ENCODE results near the gene TCF12. TPM values are rescaled to one million over a fixed set of nuclear protein-coding genes. Genes with fewer than 3 reads are reported as not detected.

TCF12 gene
- total RNA-seq, 1 donor from 2014 or later = 164 TPM

DNA sequence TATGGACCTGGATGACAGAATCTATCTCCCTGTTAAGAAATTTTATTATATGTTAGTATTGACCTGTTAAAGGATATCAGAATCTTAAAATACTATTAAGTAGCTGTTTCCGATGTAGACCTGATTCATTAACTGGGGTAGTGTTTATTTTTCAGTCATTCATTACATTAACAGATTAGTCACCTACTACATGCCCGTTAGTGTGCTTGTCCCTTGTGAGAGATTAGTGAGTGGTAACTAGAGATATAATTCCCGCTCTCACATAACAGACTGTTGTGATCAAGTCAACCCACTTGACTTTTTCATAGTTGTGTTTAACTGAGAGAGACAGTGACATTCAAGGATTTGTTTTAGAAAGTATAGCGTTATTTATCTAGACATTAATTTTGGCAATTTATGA lies 166.8 kb downstream of the TCF12 start:
- H3K36me3 Mint-ChIP-seq (ENCODE audit: unreplicated experiment) = no peaks in the 10 kb centered on the region
- TF ChIP-seq, protein P1, sequence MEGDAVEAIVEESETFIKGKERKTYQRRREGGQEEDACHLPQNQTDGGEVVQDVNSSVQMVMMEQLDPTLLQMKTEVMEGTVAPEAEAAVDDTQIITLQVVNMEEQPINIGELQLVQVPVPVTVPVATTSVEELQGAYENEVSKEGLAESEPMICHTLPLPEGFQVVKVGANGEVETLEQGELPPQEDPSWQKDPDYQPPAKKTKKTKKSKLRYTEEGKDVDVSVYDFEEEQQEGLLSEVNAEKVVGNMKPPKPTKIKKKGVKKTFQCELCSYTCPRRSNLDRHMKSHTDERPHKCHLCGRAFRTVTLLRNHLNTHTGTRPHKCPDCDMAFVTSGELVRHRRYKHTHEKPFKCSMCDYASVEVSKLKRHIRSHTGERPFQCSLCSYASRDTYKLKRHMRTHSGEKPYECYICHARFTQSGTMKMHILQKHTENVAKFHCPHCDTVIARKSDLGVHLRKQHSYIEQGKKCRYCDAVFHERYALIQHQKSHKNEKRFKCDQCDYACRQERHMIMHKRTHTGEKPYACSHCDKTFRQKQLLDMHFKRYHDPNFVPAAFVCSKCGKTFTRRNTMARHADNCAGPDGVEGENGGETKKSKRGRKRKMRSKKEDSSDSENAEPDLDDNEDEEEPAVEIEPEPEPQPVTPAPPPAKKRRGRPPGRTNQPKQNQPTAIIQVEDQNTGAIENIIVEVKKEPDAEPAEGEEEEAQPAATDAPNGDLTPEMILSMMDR (IDR thresholded peaks at IDR 0.05) = no peak
- no peak overlapping the region for H3K27ac Mint-ChIP-seq (ENCODE audit: unreplicated experiment)
- DNase-seq (ENCODE audit: extremely low spot score, unreplicated experiment) = no peak
- no peaks in the 10 kb centered on the region for H3K27me3 Mint-ChIP-seq (ENCODE audit: unreplicated experiment)
- peaks cover 5% of the 10 kb centered on the region for H3K4me1 Mint-ChIP-seq (ENCODE audit: unreplicated experiment)
- no peaks in the 10 kb centered on the region for H3K9me3 Mint-ChIP-seq (ENCODE audit: unreplicated experiment)
- no peak overlapping the region for H3K4me3 Mint-ChIP-seq (ENCODE audit: unreplicated experiment)

DNA sequence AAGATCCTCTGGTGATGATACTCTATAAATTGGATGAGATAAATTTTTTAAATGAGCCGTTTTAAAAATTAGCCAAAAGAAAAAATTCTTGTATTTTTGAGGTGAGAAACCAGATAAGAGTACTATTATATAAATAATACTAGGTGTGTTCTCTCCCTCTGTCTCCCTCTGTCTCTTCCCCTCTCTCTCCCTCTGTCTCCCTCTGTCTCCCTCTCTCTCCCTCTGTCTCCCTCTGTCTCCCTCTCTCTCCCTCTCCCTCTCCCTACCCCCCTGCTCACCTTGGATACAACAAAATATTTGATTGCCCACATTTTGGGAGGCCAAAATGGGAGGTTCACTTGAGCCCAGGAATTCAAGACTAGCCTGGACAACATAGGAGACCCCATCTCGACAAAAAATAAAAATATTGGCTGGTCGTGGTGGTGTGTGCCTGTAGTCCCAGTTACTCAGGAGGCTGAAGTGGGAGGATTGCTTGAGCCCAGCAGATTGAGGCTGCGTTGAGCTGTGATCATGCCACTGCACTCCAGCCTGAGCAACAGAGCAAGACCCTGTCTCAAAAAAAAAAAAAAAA lies 168.5 kb downstream of the TCF12 start:
- no peak overlapping the region for H3K4me3 Mint-ChIP-seq (ENCODE audit: unreplicated experiment)
- no peaks in the 10 kb centered on the region for H3K27me3 Mint-ChIP-seq (ENCODE audit: unreplicated experiment)
- H3K36me3 Mint-ChIP-seq (ENCODE audit: unreplicated experiment) = peaks cover 3% of the 10 kb centered on the region
- TF ChIP-seq, protein P1 (IDR thresholded peaks at IDR 0.05) = no peak
- peaks cover 9% of the 10 kb centered on the region for H3K4me1 Mint-ChIP-seq (ENCODE audit: unreplicated experiment)
- no peak overlapping the region for H3K27ac Mint-ChIP-seq (ENCODE audit: unreplicated experiment)
- H3K9me3 Mint-ChIP-seq (ENCODE audit: unreplicated experiment) = no peaks in the 10 kb centered on the region
- DNase-seq (ENCODE audit: extremely low spot score, unreplicated experiment) = no peak

DNA sequence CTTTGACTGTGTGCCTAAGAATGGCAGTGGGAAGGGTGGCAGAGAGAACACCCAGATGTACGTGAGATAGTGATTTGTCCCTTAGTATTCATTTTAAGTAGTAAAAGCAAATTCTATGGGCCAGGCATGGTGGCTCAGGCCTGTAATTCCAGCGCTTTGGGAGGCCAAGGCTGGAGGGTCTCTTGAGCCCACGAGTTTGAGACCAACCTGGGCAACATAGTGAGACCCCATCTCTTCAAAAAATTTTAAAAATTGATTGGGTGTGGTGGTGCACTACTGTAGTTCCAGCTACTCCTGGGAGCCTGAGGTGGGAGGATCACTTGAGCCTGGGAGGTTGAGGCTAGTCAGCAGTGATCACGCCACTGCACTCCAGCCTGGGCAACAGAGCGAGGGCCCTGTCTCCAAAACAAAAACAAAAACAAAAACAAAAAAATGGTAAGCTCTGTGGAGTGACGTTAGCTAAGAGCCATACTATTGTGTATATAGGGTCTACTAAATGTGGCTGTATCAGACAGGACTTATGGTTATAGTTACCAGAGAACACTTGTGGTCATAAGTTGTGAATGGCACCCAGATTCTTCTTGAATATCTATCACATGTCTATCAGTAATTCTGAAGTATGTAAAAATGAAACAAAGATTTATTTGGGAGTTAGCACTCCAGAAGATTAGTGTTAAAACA lies 171.5 kb downstream of the TCF12 start:
- TF ChIP-seq, protein P1 (IDR thresholded peaks at IDR 0.05) = no peak
- no peak for DNase-seq (ENCODE audit: extremely low spot score, unreplicated experiment)
- Mint-ChIP-seq H3K27me3 (ENCODE audit: unreplicated experiment) (no peaks in the 10 kb centered on the region), H3K9me3 (ENCODE audit: unreplicated experiment) (no peaks in the 10 kb centered on the region), H3K4me1 (ENCODE audit: unreplicated experiment) (peaks cover 17% of the 10 kb centered on the region), H3K4me3 (ENCODE audit: unreplicated experiment) (no peak overlapping the region), H3K36me3 (ENCODE audit: unreplicated experiment) (peaks cover 24% of the 10 kb centered on the region), H3K27ac (ENCODE audit: unreplicated experiment) (no peak overlapping the region)

DNA sequence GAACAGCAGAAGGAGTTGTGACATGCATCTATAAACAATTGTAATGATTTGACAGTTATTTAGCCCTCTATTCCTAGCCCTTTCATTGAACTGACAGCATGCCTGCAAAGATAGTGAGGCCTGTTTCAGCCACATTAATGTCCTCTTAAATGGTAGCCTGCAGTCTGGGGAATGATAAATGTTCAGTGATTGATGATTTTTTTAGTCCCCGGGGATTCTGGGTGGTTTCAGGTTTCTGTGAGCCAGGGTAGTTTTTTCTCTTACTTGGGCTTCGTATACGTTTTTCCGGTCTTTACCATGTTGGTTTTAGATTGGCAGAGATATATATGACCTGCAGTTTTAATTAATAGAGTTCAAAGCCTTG lies 172.0 kb downstream of the TCF12 start:
- Mint-ChIP-seq H3K27me3 (ENCODE audit: unreplicated experiment) (no peaks in the 10 kb centered on the region), H3K27ac (ENCODE audit: unreplicated experiment) (no peak overlapping the region), H3K4me1 (ENCODE audit: unreplicated experiment) (peaks cover 19% of the 10 kb centered on the region), H3K36me3 (ENCODE audit: unreplicated experiment) (peaks cover 24% of the 10 kb centered on the region), H3K9me3 (ENCODE audit: unreplicated experiment) (no peaks in the 10 kb centered on the region), H3K4me3 (ENCODE audit: unreplicated experiment) (no peak overlapping the region)
- TF ChIP-seq, protein P1 (IDR thresholded peaks at IDR 0.05) = no peak
- no peak for DNase-seq (ENCODE audit: extremely low spot score, unreplicated experiment)

DNA sequence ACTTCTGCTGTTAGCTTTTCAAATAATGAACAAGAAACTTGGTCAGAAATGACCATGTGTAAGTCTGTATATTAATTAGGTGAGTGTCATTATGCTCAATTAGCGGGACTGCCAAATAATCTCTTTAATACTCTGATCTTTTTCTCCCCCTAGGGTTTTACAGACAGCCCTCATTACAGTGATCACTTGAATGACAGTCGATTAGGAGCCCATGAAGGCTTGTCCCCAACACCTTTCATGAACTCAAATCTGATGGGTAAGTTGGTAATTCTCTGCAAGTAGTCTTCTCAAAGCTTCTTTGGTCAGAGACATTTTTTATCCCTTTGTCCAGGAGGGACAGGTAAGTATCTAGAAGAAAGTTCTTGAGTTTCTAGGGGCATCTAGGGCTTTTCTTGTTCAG lies 173.2 kb downstream of the TCF12 start:
- Mint-ChIP-seq H3K4me1 (ENCODE audit: unreplicated experiment) (peaks cover 19% of the 10 kb centered on the region), H3K4me3 (ENCODE audit: unreplicated experiment) (no peak overlapping the region), H3K27me3 (ENCODE audit: unreplicated experiment) (no peaks in the 10 kb centered on the region), H3K9me3 (ENCODE audit: unreplicated experiment) (no peaks in the 10 kb centered on the region), H3K27ac (ENCODE audit: unreplicated experiment) (no peak overlapping the region), H3K36me3 (ENCODE audit: unreplicated experiment) (peaks cover 27% of the 10 kb centered on the region)
- TF ChIP-seq, protein P1 (IDR thresholded peaks at IDR 0.05) = no peak
- no peak for DNase-seq (ENCODE audit: extremely low spot score, unreplicated experiment)

Measured in osteocyte (in vitro differentiated cells).